SK-N-SH (cell line): Measurements from ENCODE around the gene TMPRSS5.

ENCODE experiments used
- CTCF ChIP-seq: fragments of 200-600 bp; sonication (generic); IDR thresholded peaks from 2 replicates; pipeline ENCODE4 v1.6.1; 2017; ENCODE audit warnings: antibody characterized with exemption, mild to moderate bottlenecking, moderate library complexity
- FOXM1 ChIP-seq: IDR thresholded peaks from 2 replicates; pipeline ENCODE4 v1.4.0; 2012; ENCODE audit warnings: low read depth, mild to moderate bottlenecking
- MAX ChIP-seq: IDR thresholded peaks from 2 replicates; pipeline ENCODE4 v1.4.0; 2012; ENCODE audit warnings: low read depth
- MEF2A ChIP-seq: IDR thresholded peaks from 2 replicates; pipeline ENCODE4 v1.4.0; 2012; ENCODE audit warnings: low read depth, borderline replicate concordance
- POLR2AphosphoS5 ChIP-seq: IDR thresholded peaks from 2 replicates; pipeline ENCODE4 v1.6.1; 2012; ENCODE audit warnings: low read depth, low read length
- RAD21 ChIP-seq: IDR thresholded peaks from 2 replicates; pipeline ENCODE4 v1.6.1; 2012; ENCODE audit warnings: mild to moderate bottlenecking, low read length
- REST ChIP-seq: IDR thresholded peaks from 2 replicates; pipeline ENCODE4 v1.6.1; 2012; ENCODE audit warnings: mild to moderate bottlenecking, low read depth, low read length, moderate library complexity
- RFX5 ChIP-seq: IDR thresholded peaks from 2 replicates; pipeline ENCODE4 v1.6.1; 2012; ENCODE audit warnings: mild to moderate bottlenecking, improper control_type of control experiment, low read length
- USF2 ChIP-seq: fragments of 150-350 bp; IDR thresholded peaks from 2 replicates; pipeline ENCODE4 v1.6.1; 2017; ENCODE audit warnings: antibody characterized with exemption, low read length, low read depth, borderline replicate concordance

- TF ChIP-seq MEF2A (no peak), RAD21 (no peak), CTCF (no peak), RFX5 (no peak), FOXM1 (no peak), POLR2AphosphoS5 (no peak), REST (no peak), MAX (no peak), USF2 (no peak)
These were observed 46.8 kb upstream of the TMPRSS5 start for GRCh38 chr11:113752932-113753331.
